Measurements from ENCODE around the gene C1orf105.
"Not testable (repeated sequence)": the region's sequence is repeated elsewhere in the genome, so short reads cannot be mapped to it uniquely, and the experiment has no call there.

Gene C1orf105, protein sequence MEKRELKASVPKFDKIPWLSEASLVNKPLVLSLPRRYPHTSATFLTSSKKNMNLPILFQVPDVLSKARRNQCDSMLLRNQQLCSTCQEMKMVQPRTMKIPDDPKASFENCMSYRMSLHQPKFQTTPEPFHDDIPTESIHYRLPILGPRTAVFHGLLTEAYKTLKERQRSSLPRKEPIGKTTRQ

DNA sequence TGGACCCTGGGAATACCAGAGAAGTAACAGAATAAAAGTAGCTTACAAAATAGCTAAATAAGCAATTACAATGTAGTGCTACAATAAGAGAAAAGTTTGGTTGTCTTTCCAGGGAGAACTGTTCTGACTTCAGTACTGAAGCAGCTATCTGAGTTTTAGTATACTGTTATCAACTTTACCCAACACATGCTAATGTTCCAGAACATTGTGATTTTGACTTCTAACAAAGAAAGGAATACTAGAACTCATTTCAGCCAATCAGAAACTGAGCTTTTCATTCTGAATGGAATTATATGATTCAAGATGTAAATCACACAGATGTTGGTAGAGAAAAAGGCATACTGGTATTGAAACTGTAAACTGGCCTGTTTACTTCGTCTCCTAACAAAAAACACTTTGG is at the start of gene C1orf105:
Gene C1orf105 (plus strand): TSS at position 301 of the 400 bp plus-strand sequence. CDS start 201 bp downstream, outside the sequence.
- DNase-seq: no peak

- DNase-seq: not testable (repeated sequence)
Observed at GRCh38 chr1:172371646-172372045, 48.8 kb upstream of the C1orf105 start.

DNA sequence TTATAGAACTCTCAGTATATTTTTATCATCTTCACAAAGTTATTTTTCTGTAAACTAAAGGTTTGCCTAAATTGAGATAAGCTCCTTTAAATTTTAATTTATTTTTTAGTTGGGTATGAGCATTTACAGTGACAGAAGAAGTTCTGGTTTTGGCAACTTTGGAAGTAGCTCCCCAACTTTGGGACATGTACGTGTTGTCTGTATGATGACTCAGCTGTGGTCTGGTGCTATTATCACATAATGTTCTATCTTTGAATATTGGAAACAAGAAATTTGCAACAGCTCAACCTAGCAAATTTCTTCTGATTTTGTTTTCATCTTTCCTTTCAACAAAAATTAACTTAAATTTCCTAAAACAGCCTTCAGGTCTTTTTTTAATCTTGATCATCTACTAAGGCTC is 46.6 kb upstream of the C1orf105 start:
- no peak for DNase-seq

- no peak for DNase-seq
Observed at GRCh38 chr1:172375211-172375631, 45.3 kb upstream of the C1orf105 start.

- DNase-seq: no peak
Observed at GRCh38 chr1:172376431-172376830, 44.1 kb upstream of the C1orf105 start.

DNA sequence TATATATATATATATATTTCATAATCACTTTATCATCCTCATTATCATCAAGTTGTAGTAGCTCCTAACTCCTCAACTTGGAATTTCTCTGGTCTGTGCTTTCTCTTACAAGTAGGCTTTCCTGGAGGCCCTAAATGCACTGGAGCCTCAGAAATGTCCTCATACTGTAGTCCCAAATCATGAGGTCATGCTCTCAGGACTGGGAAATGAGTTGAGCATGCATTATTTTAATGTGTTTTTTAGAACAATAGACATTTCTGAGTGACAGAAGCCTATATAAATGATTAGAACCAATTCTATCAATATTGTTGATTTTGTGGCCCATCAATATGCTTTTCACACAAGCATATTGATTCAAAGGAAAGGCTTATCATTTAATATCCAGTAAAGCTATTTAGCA is 42.9 kb upstream of the C1orf105 start:
- no peak for DNase-seq

- DNase-seq: no peak
Observed at GRCh38 chr1:172378109-172378760, 42.2 kb upstream of the C1orf105 start.

DNA sequence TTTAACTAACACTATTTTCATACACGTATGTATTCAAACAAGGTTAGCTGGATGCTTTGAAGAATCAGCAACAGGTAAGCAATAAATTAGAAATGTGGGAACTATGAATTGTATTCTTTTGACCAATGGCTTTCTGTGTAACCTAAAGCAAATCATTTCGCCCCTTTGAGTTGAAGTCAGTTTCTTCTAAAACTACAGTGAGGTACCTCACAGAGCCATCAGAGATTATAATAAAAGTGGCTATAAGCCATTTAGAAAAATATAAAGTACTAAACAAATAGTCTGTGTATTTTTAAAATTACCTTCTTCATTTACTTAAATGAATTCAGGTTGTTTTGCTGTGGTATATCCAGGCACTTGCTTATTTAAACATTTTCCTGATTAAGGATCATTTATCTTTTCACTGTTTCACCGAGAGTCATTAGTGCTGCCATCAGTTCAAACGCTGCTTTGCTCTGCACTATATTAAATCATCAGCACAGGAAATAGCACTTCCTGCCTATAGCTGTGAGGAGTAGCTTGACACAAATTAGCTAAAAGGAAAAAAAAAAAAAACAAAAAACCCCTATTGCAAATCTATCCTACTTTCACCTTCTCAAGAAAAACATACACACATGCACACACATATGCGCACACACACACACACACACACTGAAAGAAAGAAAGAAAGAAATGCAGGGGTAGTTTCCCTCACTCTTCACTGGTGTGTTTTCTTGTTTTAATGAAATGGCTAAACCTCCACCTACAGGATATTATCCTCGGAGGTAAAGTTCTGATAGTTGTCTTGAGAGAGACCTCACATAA is 39.8 kb upstream of the C1orf105 start:
- no peak for DNase-seq

DNA sequence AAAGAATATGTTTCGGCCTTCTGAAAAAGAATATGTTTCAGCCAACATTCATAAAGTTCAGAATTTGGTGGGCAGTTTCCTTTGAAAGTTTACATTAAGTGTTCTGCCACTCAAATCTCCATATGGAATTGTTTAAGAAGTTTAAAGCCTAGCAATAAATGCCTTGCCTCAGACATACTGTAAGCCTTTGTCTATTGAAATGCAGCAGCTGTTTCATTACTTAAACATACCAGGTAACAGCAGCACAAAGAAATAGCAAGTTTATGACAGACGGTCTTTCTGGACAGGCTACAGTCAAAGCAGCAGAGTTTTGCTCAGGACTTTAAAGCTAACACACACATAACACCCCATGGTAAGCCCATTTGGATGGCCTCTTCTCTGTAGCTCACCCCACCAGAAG is 38.5 kb upstream of the C1orf105 start:
- DNase-seq: no peak

DNA sequence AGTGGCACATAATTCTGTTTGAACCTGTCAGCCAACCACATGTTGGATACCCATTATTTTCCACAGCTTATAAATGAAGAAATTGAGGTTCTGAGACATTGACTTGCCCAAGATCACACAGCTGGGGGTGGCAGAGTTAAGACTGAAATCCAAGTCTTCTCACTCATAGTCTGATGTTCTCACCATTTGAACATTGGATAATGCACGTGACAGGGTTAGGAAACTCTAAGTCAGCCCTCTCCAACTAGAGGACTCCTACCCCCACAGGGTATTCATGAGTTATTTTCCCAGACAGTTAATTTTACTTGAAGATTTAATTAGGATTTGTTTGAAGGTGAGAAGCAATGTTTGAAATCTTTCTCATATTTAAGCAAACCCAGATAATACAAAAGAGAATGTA is 38.1 kb upstream of the C1orf105 start:
- DNase-seq: no peak

- DNase-seq: no peak
Observed at GRCh38 chr1:172382990-172383389, 37.5 kb upstream of the C1orf105 start.

- DNase-seq: no peak
Observed at GRCh38 chr1:172383536-172383935, 36.9 kb upstream of the C1orf105 start.

DNA sequence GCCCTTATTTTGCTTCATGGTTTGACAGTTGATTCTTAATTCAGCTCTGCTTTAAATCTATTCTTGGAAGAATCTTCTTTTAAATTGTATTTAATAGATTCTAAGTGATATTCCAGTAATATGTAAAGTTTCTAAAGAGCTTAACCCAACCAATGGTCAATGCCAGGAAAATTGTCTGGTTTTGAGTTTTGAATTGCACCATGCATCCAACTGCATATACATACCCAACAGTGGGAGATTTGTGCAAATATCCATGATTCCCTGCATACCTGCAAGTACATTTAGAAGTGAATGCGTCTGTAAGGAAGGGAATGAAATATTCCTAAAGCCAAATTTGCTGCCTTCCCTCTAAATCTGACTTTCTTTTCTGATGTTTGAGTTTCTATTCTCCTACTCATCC is 35.8 kb upstream of the C1orf105 start:
- no peak for DNase-seq

DNA sequence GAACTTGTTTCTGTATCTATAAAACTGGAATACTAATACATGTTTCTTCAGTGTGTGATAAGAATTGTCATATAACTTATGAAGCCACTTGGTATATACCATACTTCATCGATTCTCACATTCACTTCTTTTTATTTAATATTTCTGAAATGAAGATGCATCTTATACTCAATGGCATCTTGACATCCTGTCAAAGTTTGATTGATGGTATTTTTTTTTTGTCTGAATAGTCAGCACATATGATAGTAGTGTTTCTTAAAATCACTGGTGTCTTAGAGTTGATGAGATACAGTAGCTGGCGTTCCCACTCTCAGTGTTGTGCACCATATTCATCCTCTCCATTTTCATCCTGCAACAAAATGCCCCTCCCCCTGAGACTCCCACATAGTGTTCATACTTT is 34.4 kb upstream of the C1orf105 start:
- no peak for DNase-seq

GRCh38 chr1:172388490-172388889 is 32.0 kb upstream of the C1orf105 start:
- no peak for DNase-seq

- DNase-seq: no peak
Observed at GRCh38 chr1:172390301-172390682, 30.2 kb upstream of the C1orf105 start.

- peak in 10 of 14 donors; percentile 10 to 47 (median 28) for DNase-seq
Observed at GRCh38 chr1:172390683-172391551, 29.6 kb upstream of the C1orf105 start.

GRCh38 chr1:172391976-172392375 is 28.5 kb upstream of the C1orf105 start:
- DNase-seq: peak in 1 of 14 donors; percentile 30

- peak in 2 of 14 donors; percentile 7 to 8 for DNase-seq
Observed at GRCh38 chr1:172393354-172393753, 27.1 kb upstream of the C1orf105 start.

DNA sequence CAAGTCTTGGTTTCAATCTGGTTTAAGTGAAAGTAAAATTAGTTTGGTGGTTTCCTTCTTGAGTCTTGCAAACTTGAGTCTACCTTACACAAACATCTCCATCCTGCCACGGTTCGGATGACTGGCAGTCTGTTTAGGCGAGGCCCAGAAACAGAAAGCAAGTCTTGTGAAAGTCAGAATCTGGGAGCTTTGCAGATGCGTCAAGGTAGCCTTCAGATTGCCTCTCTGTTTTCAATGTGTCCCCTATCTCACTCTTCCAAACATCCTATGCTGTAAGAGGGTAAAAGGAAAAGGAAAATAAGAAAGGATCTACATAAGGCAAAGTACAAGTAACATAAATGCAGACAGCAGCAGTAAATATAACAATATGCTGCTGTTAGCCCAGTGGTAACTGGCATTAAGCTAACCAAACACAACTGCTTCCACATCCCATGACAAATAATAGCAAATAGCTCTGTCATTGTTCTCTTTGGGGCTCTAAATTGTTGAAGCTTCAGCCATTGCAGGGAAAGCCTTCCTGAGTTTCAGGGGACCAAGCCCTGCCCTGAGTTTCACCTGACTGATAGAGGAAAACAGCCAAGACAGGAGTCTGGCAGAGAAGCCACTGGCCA is 26.2 kb upstream of the C1orf105 start:
- DNase-seq: peak in 7 of 14 donors; percentile 13 to 47 (median 23)

GRCh38 chr1:172394811-172395210 is 25.7 kb upstream of the C1orf105 start:
- no peak for DNase-seq

- DNase-seq: no peak
Observed at GRCh38 chr1:172395576-172395975, 24.9 kb upstream of the C1orf105 start.
